ENCODE results near the gene SCLT1. TPM values are rescaled to one million over a fixed set of nuclear protein-coding genes. Genes with fewer than 3 reads are reported as not detected.
A peak's percentile ranks its signal among the peaks of the same experiment; 100 is the strongest.

Gene SCLT1
- total and polyA plus RNA-seq, 2 of the 4 experiments (the other 2 are of a cell fraction) = 4.9 to 7.7 TPM

DNA sequence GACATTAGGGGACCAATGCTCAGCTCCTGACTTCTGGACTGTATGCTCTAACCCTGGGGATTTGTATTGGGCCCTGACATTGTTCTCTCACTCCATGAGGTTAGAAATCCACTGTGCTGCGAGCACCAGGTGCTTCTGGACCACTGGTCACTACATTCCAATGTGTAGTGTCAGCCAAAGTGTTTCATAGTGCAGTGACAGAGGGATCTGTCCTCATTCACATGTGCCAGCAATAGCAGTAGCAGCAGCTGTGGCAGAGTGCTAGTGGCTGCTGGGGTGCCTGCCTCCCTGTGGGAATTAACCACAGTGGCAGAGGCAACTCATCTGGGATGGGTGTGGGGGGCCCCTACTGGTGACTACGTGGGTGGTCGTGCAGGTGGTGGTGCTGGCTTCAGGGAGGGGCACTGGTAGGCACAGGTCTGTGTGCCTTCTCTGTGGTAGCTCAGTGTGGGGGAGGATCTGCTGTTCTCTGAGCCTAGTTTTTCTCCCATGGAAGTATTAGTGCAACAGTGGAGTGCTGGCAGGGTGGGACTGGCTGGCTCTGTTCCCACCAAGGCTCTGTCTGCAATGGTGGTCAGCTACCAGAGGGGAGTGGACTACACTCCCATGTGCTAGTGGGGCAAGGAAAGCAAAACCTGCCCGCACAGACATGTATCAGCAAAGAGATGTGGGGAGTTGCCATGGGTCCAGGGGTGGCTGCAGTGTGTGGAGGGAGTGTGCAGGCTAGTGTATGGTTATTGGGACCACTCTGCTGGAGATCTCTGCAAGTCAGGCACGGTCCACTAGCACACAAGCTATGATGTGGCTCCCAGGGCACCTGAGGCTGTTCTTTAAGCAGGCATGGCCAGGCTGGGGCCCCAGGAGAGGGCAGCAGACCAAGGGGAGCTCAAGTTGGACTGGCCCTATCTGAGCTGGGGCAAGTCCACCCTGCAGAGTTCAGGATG, 78.5 kb downstream of the SCLT1 start:
- ChIA-PET CTCF (no interaction called here), POLR2A (ENCODE audit: unreplicated experiment) (no interaction called here)
- no peak overlapping the region for H3K14ac ChIP-seq (replicated peaks; ENCODE audit: low read depth, low read length)
- H2BK120ac ChIP-seq (ENCODE audit: low read depth, low read length) = no peak overlapping the region
- no peak overlapping the region for H4K8ac ChIP-seq (ENCODE audit: low read depth in 2 of 2, low read length in 2 of 2)
- no peak overlapping the region for H3K4ac ChIP-seq (ENCODE audit: low read depth, low read length)
- in situ Hi-C loops (cut with MboI; ENCODE audit: low sequenced_read_pairs) = no loop called here
- H4K20me1 ChIP-seq (ENCODE audit: insufficient read depth, low read length) = no peaks in the 10 kb centered on the region
- H4K5ac ChIP-seq (ENCODE audit: low read depth, low read length) = no peak overlapping the region
- H3K56ac ChIP-seq (ENCODE audit: extremely low read depth, insufficient read depth, low read length) = no peak overlapping the region
- H4K91ac ChIP-seq (ENCODE audit: insufficient read depth, low read depth, low read length) = no peak overlapping the region
- no peaks in the 10 kb centered on the region for H3K36me3 ChIP-seq (ENCODE audit: control insufficient read depth, insufficient read depth, low read length)
- BruUV-seq (replicated peaks) = no TSS peak
- no peak overlapping the region for H2BK15ac ChIP-seq (ENCODE audit: low read depth, low read length)
- no peaks in the 10 kb centered on the region for H3K4me1 ChIP-seq (ENCODE audit: control insufficient read depth, insufficient read depth, low read length)
- WGBS, 2 experiments (ENCODE audit: extremely low coverage in 2 of 2, insufficient read length in 1 of 2) = 100% methylated on average over 1 of the region's 5 CpGs; no CpG with 5 or more reads in 1 of the 2 experiments
- no peaks in the 10 kb centered on the region for H3K9me1 ChIP-seq (ENCODE audit: insufficient read depth, low read length)
- no peak overlapping the region for H3K4me3 ChIP-seq (ENCODE audit: insufficient read depth, low read depth, low read length)
- dilution Hi-C loops (cut with HindIII; ENCODE audit: low sequenced_read_pairs, unreplicated experiment) = no loop called here
- no peak overlapping the region for H3K18ac ChIP-seq (ENCODE audit: low read depth, low read length)
- no peaks in the 10 kb centered on the region for H3K27me3 ChIP-seq (ENCODE audit: control insufficient read depth, insufficient read depth, low read length)
- no peak overlapping the region for H3K27ac ChIP-seq (ENCODE audit: insufficient read depth, low read length)
- H3K4me2 ChIP-seq (ENCODE audit: low read depth, low read length) = no peak overlapping the region
- ATAC-seq (ENCODE audit: low read depth) = peak; percentile 32
- H2AK5ac ChIP-seq (ENCODE audit: low read depth, low read length) = no peak overlapping the region
- no peak overlapping the region for H2BK5ac ChIP-seq (ENCODE audit: low read depth, low read length, poor library complexity, severe bottlenecking)
- intact Hi-C loops (cut with micrococcal nuclease) = no loop called here
- H3K9ac ChIP-seq (ENCODE audit: low read depth, low read length) = no peak overlapping the region
- H2AK9ac ChIP-seq (replicated peaks; ENCODE audit: low read depth, low read length, poor library complexity) = no peak overlapping the region
- H2BK20ac ChIP-seq (ENCODE audit: low read depth, low read length) = no peak overlapping the region
- no peak overlapping the region for H2AFZ ChIP-seq (replicated peaks; ENCODE audit: low read length, poor library complexity)
- H3K79me1 ChIP-seq (ENCODE audit: low read depth in 1 of 2, low read length in 2 of 2) = no peaks in the 10 kb centered on the region
- DNase-seq = peak; percentile 14
- H3K23ac ChIP-seq (ENCODE audit: low read depth, low read length) = no peak overlapping the region
- H3K9me3 ChIP-seq (ENCODE audit: control insufficient read depth, insufficient read depth, low read length) = no peaks in the 10 kb centered on the region
- TF ChIP-seq MAFK (IDR thresholded peaks at IDR 0.05; ENCODE audit: low read depth, low read length) (no peak), MAZ (IDR thresholded peaks at IDR 0.05; ENCODE audit: borderline replicate concordance, low read depth, low read length) (no peak), FOS (IDR thresholded peaks at IDR 0.05; ENCODE audit: low read depth, low read length) (no peak), CEBPB (IDR thresholded peaks at IDR 0.05; ENCODE audit: low read depth, low read length) (no peak), USF2 (IDR thresholded peaks at IDR 0.05; ENCODE audit: low read depth, low read length) (no peak), CHD1 (IDR thresholded peaks at IDR 0.05; ENCODE audit: low read depth, low read length) (no peak), RCOR1 (IDR thresholded peaks at IDR 0.05; ENCODE audit: insufficient replicate concordance, low read length) (no peak), MXI1 (IDR thresholded peaks at IDR 0.05; ENCODE audit: borderline replicate concordance, low read depth, low read length) (no peak), RFX5 (IDR thresholded peaks at IDR 0.05; ENCODE audit: low read depth, low read length) (no peak), RAD21 (IDR thresholded peaks at IDR 0.05; ENCODE audit: low read length) (no peak), NFE2L2 (IDR thresholded peaks at IDR 0.05; ENCODE audit: low read depth, low read length) (no peak), POLR2A (IDR thresholded peaks at IDR 0.05; ENCODE audit: low read depth, low read length) (no peak), SMC3 (IDR thresholded peaks at IDR 0.05; ENCODE audit: low read depth, low read length) (no peak)
- TF ChIP-seq, protein P1, sequence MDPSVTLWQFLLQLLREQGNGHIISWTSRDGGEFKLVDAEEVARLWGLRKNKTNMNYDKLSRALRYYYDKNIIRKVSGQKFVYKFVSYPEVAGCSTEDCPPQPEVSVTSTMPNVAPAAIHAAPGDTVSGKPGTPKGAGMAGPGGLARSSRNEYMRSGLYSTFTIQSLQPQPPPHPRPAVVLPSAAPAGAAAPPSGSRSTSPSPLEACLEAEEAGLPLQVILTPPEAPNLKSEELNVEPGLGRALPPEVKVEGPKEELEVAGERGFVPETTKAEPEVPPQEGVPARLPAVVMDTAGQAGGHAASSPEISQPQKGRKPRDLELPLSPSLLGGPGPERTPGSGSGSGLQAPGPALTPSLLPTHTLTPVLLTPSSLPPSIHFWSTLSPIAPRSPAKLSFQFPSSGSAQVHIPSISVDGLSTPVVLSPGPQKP (IDR thresholded peaks at IDR 0.05; ENCODE audit: borderline replicate concordance, low read depth, low read length) = no peak
- TF ChIP-seq, protein P2, sequence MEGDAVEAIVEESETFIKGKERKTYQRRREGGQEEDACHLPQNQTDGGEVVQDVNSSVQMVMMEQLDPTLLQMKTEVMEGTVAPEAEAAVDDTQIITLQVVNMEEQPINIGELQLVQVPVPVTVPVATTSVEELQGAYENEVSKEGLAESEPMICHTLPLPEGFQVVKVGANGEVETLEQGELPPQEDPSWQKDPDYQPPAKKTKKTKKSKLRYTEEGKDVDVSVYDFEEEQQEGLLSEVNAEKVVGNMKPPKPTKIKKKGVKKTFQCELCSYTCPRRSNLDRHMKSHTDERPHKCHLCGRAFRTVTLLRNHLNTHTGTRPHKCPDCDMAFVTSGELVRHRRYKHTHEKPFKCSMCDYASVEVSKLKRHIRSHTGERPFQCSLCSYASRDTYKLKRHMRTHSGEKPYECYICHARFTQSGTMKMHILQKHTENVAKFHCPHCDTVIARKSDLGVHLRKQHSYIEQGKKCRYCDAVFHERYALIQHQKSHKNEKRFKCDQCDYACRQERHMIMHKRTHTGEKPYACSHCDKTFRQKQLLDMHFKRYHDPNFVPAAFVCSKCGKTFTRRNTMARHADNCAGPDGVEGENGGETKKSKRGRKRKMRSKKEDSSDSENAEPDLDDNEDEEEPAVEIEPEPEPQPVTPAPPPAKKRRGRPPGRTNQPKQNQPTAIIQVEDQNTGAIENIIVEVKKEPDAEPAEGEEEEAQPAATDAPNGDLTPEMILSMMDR (conservative IDR thresholded peaks at IDR 0.05; ENCODE audit: low read depth, low read length) = no peak
